ENCODE data around the gene TTC21B.

- TF ChIP-seq POLR2A (IDR thresholded peaks at IDR 0.05) = no peak
- no peak for TF ChIP-seq CTCF (IDR thresholded peaks at IDR 0.05)
- no peak for TF ChIP-seq EP300 (IDR thresholded peaks at IDR 0.05)
- TF ChIP-seq POLR2AphosphoS5 (IDR thresholded peaks at IDR 0.05) = no peak
These were observed 32.8 kb downstream of the TTC21B start for GRCh38 chr2:165920748-165921147.

Measured in suprapubic skin (tissue), 4 donors.